ENCODE data around the gene RPL27.

The RPL27 gene

GRCh38 chr17:43018008-43018853 lies 20.0 kb downstream of the RPL27 start:
- no peak for DNase-seq
- in situ Hi-C loops (cut with HindIII; ENCODE audit: low pct_ligation_motif_present, low pct_unique_long_range_greater_than_20kb, low sequenced_read_pairs): no loop called here

- in situ Hi-C loops (cut with HindIII; ENCODE audit: low pct_ligation_motif_present, low pct_unique_long_range_greater_than_20kb, low sequenced_read_pairs): no loop called here
- DNase-seq: no peak
Observed at GRCh38 chr17:43018932-43019331, 20.7 kb downstream of the RPL27 start.

DNA sequence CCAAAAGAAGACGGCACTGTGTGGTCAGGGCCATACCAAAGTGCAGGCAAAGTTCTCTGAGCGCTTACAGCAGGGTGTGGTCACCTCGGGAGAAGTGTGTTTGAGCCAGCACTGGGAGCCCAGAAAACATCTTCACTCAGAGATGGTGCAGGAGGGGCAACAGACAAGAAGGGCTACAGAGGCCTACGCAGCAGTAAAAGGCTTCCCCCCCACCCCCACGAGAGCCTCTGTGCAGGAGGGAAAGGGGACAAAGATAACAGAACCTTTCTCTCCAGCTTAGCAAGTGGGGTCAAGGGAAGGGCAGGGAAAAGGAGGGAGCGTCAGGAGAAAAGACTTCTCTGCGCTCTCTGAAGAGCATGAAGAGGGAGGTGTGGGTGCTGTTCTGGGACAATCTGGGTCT lies 21.2 kb downstream of the RPL27 start:
- no peak for DNase-seq
- in situ Hi-C loops (cut with HindIII; ENCODE audit: low pct_ligation_motif_present, low pct_unique_long_range_greater_than_20kb, low sequenced_read_pairs): no loop called here

GRCh38 chr17:43020030-43020621 lies 21.9 kb downstream of the RPL27 start:
- in situ Hi-C loops (cut with HindIII; ENCODE audit: low pct_ligation_motif_present, low pct_unique_long_range_greater_than_20kb, low sequenced_read_pairs): no loop called here
- no peak for DNase-seq

DNA sequence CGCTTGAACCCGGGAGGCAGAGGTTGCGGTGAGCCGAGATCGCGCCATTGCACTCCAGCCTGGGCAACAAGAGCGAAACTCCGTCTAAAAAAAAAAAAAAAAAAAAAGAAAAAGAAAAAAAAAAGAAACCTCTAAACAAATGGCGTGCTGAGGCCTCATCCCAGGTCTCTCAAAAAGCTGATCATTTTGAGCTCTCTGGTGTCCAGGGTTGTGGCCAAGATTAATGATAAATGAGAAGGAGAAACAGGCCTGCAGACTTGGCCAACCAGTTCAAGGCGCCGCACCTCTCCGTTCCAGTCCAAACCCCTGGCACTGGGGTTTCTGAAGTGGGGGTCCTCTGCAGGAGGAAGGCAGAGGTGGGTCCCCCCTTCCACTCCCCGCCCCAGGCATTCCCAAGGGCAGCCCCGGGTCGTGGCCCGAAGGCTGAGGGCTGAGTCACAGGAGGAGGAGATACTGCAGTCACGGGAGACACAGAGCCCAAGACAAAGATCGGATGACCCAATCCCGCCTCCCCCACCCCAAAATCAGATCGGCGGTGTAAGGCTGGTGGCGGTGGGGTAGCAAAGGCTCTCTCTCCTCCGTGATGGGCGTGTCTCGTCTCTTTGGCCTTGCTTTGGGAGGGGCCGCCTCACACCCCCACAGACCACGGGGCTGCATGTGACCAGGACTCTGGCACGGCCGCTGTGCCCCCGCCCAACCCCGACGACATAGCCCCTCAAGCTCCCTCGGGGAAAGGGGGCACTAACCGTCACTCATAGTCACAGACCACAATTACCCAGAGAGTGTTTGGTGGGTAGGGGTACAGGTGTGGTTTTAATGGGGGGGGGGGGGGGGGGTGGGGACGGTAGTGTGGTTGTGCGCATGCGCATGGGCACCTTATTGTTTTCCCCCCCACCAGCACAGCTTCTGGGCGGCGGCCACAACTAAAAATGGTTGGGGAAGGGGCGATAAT lies 22.8 kb downstream of the RPL27 start:
- peak; percentile 90 for DNase-seq
- in situ Hi-C loops (cut with HindIII; ENCODE audit: low pct_ligation_motif_present, low pct_unique_long_range_greater_than_20kb, low sequenced_read_pairs): no loop called here

GRCh38 chr17:43021741-43022512 lies 23.7 kb downstream of the RPL27 start, which contains the start of gene VAT1:
VAT1 (minus strand) TSS chr17:43022385; CDS start chr17:43022322, 63 bp downstream.
- in situ Hi-C loops (cut with HindIII; ENCODE audit: low pct_ligation_motif_present, low pct_unique_long_range_greater_than_20kb, low sequenced_read_pairs): no loop called here
- DNase-seq: peak; percentile 84

DNA sequence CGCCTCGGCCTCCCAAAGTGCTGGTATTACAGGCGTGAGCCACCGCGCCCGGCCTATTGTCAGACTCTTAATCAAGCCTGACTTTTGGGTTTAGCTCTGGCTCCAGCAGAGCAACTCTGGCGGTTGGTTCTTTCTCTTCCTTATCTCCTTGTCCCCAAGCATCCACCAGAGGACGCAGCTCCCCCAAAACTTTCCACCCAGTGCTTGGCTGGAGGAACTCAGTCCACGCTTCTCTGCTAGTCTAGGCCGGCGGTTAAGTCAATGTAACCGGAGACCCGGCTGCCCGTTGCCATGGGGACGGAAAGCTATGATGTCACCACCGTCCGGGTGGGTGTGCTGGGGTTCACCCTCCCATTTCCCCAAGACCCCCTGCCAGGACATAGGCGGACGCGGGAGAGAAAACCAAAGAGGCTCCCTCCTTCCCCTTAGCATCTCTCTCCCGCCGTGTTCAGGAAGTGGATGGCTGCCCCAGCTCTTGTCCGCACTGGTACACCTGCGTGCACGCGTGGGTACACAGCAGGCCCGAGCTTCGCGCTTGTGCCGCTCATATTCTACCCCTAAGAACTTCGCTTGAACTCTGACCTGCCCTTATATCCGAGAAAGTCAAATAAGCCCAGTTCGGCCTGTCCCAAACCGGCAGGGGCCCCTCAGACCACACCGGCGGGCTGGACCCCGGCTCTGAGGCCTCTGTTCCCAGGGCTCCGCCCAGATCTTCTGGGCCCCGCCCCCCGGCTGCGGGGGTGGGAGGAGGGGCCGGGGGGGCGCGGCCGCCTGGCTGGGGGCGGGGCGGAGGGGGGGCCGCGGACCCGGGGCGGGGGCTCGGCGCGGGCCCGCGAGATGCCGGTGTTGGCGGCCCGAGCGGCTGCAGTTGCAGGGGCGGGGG lies 26.4 kb downstream of the RPL27 start, which contains the start of gene RND2:
RND2 (plus strand) TSS at position 825 of the 883 bp plus-strand sequence. CDS start 117 bp downstream, outside the sequence.
- in situ Hi-C loops (cut with HindIII; ENCODE audit: low pct_ligation_motif_present, low pct_unique_long_range_greater_than_20kb, low sequenced_read_pairs): no loop called here
- DNase-seq: peak; percentile 97

- in situ Hi-C loops (cut with HindIII; ENCODE audit: low pct_ligation_motif_present, low pct_unique_long_range_greater_than_20kb, low sequenced_read_pairs): no loop called here
- DNase-seq: no peak
Observed at GRCh38 chr17:43025290-43025657, 27.1 kb downstream of the RPL27 start.

- in situ Hi-C loops (cut with HindIII; ENCODE audit: low pct_ligation_motif_present, low pct_unique_long_range_greater_than_20kb, low sequenced_read_pairs): no loop called here
- no peak for DNase-seq
Observed at GRCh38 chr17:43025766-43026537, 27.7 kb downstream of the RPL27 start.

DNA sequence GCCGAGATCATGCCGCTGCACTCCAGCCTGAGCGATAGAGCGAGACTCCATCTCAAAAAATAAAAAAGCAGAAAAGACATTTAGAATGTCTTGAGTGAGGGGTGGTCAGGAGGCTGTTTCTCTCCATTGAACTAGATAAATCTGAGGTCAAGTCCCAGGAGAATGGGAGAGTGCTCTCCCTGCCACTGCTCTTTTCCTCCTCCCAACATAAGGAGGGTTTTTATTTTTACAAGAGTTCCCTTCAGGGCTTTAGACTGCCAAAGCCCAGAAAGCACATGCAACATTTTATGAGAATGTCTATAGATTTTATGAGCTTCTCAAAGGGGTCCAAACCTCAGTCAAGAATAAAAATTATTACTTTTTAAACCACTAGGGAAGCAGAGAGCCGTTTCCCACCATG lies 28.4 kb downstream of the RPL27 start:
- in situ Hi-C loops (cut with HindIII; ENCODE audit: low pct_ligation_motif_present, low pct_unique_long_range_greater_than_20kb, low sequenced_read_pairs): no loop called here
- DNase-seq: no peak

GRCh38 chr17:43027091-43028032 lies 29.1 kb downstream of the RPL27 start:
- in situ Hi-C loops (cut with HindIII; ENCODE audit: low pct_ligation_motif_present, low pct_unique_long_range_greater_than_20kb, low sequenced_read_pairs): no loop called here
- no peak for DNase-seq

GRCh38 chr17:43028221-43028861 lies 30.1 kb downstream of the RPL27 start:
- DNase-seq: no peak
- in situ Hi-C loops (cut with HindIII; ENCODE audit: low pct_ligation_motif_present, low pct_unique_long_range_greater_than_20kb, low sequenced_read_pairs): no loop called here

- no peak for DNase-seq
- in situ Hi-C loops (cut with HindIII; ENCODE audit: low pct_ligation_motif_present, low pct_unique_long_range_greater_than_20kb, low sequenced_read_pairs): no loop called here
Observed at GRCh38 chr17:43030137-43030767, 32.0 kb downstream of the RPL27 start.

GRCh38 chr17:43031666-43032065 lies 33.4 kb downstream of the RPL27 start:
- in situ Hi-C loops (cut with HindIII; ENCODE audit: low pct_ligation_motif_present, low pct_unique_long_range_greater_than_20kb, low sequenced_read_pairs): no loop called here
- no peak for DNase-seq

Data from ACHN (cell line).